SK-N-SH treated with all-trans-retinoic acid at 6 μM for 48 hours (cell line): Measurements from ENCODE around the gene MEIS1.

ENCODE experiments used
- ATAC-seq: fragments of 200-7000 bp; cut with Tn5 transposase; 3 replicates; pipeline ENCODE4 v1.9.1; 2020; ENCODE audit warnings: mild to moderate bottlenecking, moderate library complexity
- ARNTL ChIP-seq: fragments of 450-650 bp; formaldehyde crosslinking; IDR thresholded peaks from 2 replicates; pipeline ENCODE4 v1.5.0; 2020; ENCODE audit warnings: low read depth, mild to moderate bottlenecking, moderate library complexity, borderline replicate concordance
- BACH2 ChIP-seq: fragments of 250-450 bp; sonication (Bioruptor Pico); IDR thresholded peaks from 2 replicates; pipeline ENCODE4 v1.9.0; 2021; ENCODE audit warnings: mild to moderate bottlenecking, borderline replicate concordance
- CREB5 ChIP-seq: fragments of 250-450 bp; sonication (Bioruptor Pico); IDR thresholded peaks from 2 replicates; pipeline ENCODE4 v1.5.1; 2020; ENCODE audit warnings: low read depth, mild to moderate bottlenecking, moderate library complexity
- CSDC2 ChIP-seq: fragments of 250-450 bp; sonication (Bioruptor Pico); IDR thresholded peaks from 2 replicates; pipeline ENCODE4 v1.5.0; 2020; ENCODE audit warnings: mild to moderate bottlenecking, moderate library complexity
- CSRNP3 ChIP-seq: fragments of 250-450 bp; sonication (Bioruptor Pico); IDR thresholded peaks from 2 replicates; pipeline ENCODE4 v1.5.1; 2021; ENCODE audit warnings: mild to moderate bottlenecking, moderate library complexity
- ESRRG ChIP-seq: fragments of 250-450 bp; sonication (Bioruptor Pico); IDR thresholded peaks from 2 replicates; pipeline ENCODE4 v1.6.1; 2021; ENCODE audit warnings: mild to moderate bottlenecking
- GLIS3 ChIP-seq: fragments of 250-450 bp; sonication (Bioruptor Pico); IDR thresholded peaks from 2 replicates; pipeline ENCODE4 v1.5.0; 2020; ENCODE audit warnings: mild to moderate bottlenecking, moderate library complexity
- ISL1 ChIP-seq: fragments of 250-450 bp; sonication (Bioruptor Pico); IDR thresholded peaks from 2 replicates; pipeline ENCODE4 v2.1.2; 2022; ENCODE audit warnings: mild to moderate bottlenecking, moderate library complexity
- OSR1 ChIP-seq: fragments of 250-450 bp; sonication (Bioruptor Pico); IDR thresholded peaks from 2 replicates; pipeline ENCODE4 v1.8.0; 2022; ENCODE audit warnings: moderate library complexity, mild to moderate bottlenecking, inconsistent platforms
- PATZ1 ChIP-seq: fragments of 250-450 bp; sonication (Bioruptor Pico); IDR thresholded peaks from 2 replicates; pipeline ENCODE4 v1.8.0; 2020; ENCODE audit warnings: mild to moderate bottlenecking, moderate library complexity, borderline replicate concordance
- PPARA ChIP-seq: fragments of 250-450 bp; sonication (Bioruptor Pico); IDR thresholded peaks from 2 replicates; pipeline ENCODE4 v1.5.0; 2020; ENCODE audit warnings: mild to moderate bottlenecking, borderline replicate concordance
- RARB ChIP-seq: fragments of 250-450 bp; sonication (Bioruptor Pico); IDR thresholded peaks from 2 replicates; pipeline ENCODE4 v1.8.0; 2021; ENCODE audit warnings: mild to moderate bottlenecking, moderate library complexity
- SNAI2 ChIP-seq: fragments of 250-450 bp; sonication (Bioruptor Pico); IDR thresholded peaks from 2 replicates; pipeline ENCODE4 v1.5.0; 2020; ENCODE audit warnings: mild to moderate bottlenecking, moderate library complexity
- TCF4 ChIP-seq: fragments of 250-450 bp; sonication (Bioruptor Pico); IDR thresholded peaks from 2 replicates; pipeline ENCODE4 v1.8.0; 2021; ENCODE audit warnings: mild to moderate bottlenecking, moderate library complexity, borderline replicate concordance
- TOX ChIP-seq: fragments of 250-450 bp; sonication (Bioruptor Pico); IDR thresholded peaks from 2 replicates; pipeline ENCODE4 v1.8.0; 2021; ENCODE audit warnings: mild to moderate bottlenecking, moderate library complexity, borderline replicate concordance
- TSHZ2 ChIP-seq: fragments of 250-450 bp; sonication (Bioruptor Pico); IDR thresholded peaks from 2 replicates; pipeline ENCODE4 v1.5.0; 2020; ENCODE audit warnings: mild to moderate bottlenecking, moderate library complexity
- ZC3H10 ChIP-seq: fragments of 250-450 bp; sonication (Bioruptor Pico); IDR thresholded peaks from 2 replicates; pipeline ENCODE4 v1.5.1; 2021; ENCODE audit warnings: mild to moderate bottlenecking, moderate library complexity
- ZFP3 ChIP-seq: fragments of 250-450 bp; sonication (Bioruptor Pico); IDR thresholded peaks from 2 replicates; pipeline ENCODE4 v1.5.0; 2020; ENCODE audit warnings: mild to moderate bottlenecking, moderate library complexity
- ZNF565 ChIP-seq: fragments of 450-650 bp; formaldehyde crosslinking; conservative IDR thresholded peaks from 2 replicates; pipeline ENCODE4 v1.5.0; 2020; ENCODE audit warnings: low read depth, mild to moderate bottlenecking, moderate library complexity
- ZNF8 ChIP-seq: fragments of 450-650 bp; formaldehyde crosslinking; IDR thresholded peaks from 2 replicates; pipeline ENCODE4 v1.5.0; 2020; ENCODE audit warnings: mild to moderate bottlenecking, moderate library complexity

The MEIS1 gene

GRCh38 chr2:66562304-66562685 lies 127.4 kb downstream of the MEIS1 start:
- no peak for ATAC-seq
- no peak for TF ChIP-seq CSDC2 (CRISPR knock-in tag)
- TF ChIP-seq ARNTL (CRISPR knock-in tag): no peak
- TF ChIP-seq ZC3H10 (CRISPR knock-in tag): no peak
- TF ChIP-seq PPARA: no peak
- no peak for TF ChIP-seq CSRNP3 (CRISPR knock-in tag)

GRCh38 chr2:66563473-66563872 lies 128.5 kb downstream of the MEIS1 start:
- ATAC-seq: no peak
- TF ChIP-seq ZNF8 (no peak), CREB5 (CRISPR knock-in tag) (no peak), GLIS3 (CRISPR knock-in tag) (no peak)
- TF ChIP-seq, all 23 proteins: peak for 0

- TF ChIP-seq ARNTL (CRISPR knock-in tag): no peak
- TF ChIP-seq ZNF565 (CRISPR knock-in tag): no peak
- no peak for TF ChIP-seq CREB5 (CRISPR knock-in tag)
- TF ChIP-seq OSR1: no peak
- no peak for TF ChIP-seq ZC3H10 (CRISPR knock-in tag)
- TF ChIP-seq TCF4: no peak
- no peak for TF ChIP-seq BACH2
- TF ChIP-seq SNAI2: no peak
- no peak for TF ChIP-seq ZFP3 (CRISPR knock-in tag)
- TF ChIP-seq ISL1 (CRISPR knock-in tag): no peak
- TF ChIP-seq RARB (CRISPR knock-in tag): no peak
- no peak for TF ChIP-seq TSHZ2 (CRISPR knock-in tag)
- TF ChIP-seq TOX (CRISPR knock-in tag): no peak
- no peak for TF ChIP-seq PATZ1
- no peak for TF ChIP-seq GLIS3 (CRISPR knock-in tag)
- TF ChIP-seq PPARA: no peak
- TF ChIP-seq ESRRG: no peak
- no peak for TF ChIP-seq CSDC2 (CRISPR knock-in tag)
- ATAC-seq: peak; percentile 42
Measured at GRCh38 chr2:66565291-66565690, 130.4 kb downstream of the MEIS1 start.

- no peak for TF ChIP-seq OSR1
- no peak for TF ChIP-seq BACH2
- ATAC-seq: no peak
Measured at GRCh38 chr2:66566726-66567399, 131.9 kb downstream of the MEIS1 start.
